ENCODE results near the gene BMF. TPM values are rescaled to one million over a fixed set of nuclear protein-coding genes. Genes with fewer than 3 reads are reported as not detected.

Gene BMF
- total and polyA plus RNA-seq, 5 donors from 2014 or later, result 0.86 to 8.2 (median 1.3) TPM

DNA sequence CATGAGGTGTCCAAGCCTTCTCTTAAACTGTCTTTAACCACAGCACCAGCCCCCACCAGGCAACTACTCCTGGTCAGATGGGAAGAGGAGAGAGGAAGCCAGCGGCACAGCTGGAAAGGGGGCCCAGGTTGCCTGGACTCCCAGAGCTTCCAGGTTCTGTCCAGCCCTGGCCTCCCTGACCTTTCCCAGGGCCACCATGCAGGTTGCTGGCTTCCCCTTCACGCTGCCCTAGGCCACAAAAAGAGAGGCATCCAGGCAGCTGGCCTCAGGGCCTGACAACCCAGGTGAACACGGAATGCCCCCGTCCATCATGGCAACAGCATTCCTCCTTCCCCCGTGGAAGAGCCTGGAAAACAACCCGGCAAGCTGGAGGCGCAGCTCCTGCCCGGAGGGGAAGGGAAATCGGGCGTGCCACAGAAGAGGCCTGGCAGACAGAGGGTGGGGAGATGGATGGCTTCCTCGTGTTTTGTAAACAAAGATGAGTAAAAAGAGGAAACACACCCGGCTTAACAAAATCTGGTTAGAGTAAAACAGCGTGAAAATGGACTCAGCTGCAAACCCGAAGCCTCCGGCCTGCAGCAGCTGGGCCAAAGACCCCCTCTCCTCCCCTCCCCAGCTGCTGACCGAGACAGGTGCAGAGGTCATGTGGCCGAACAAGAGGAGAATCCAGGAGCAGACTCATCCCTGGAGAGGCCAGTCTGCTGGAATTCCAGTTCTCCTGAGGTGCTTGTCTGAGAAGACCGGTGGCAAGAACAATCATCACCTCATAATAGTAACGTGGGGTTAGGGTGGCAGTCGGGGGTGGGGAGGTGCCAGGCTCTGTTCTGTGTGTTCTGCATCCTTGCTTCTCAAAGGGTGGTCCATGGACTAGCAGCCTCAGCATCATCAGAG is 15.5 kb downstream of the BMF start:
- ATAC-seq (ENCODE audit: low read depth in 2 of 2), result no peak
- Mint-ChIP-seq H3K4me1 (peaks cover 8 to 33% (median 15%) of the 10 kb centered on the region in 4 donors), H3K9me3 (no peaks in the 10 kb centered on the region), H3K36me3 (peaks cover 17% of the 10 kb centered on the region), H3K27me3 (no peaks in the 10 kb centered on the region), H3K27ac (peak overlapping the region in 1 of 3 donors; percentile 88), H3K4me3 (no peak overlapping the region)
- Histone ChIP-seq H3K36me3 (ENCODE audit: control insufficient read depth, insufficient read depth, low read length) (no peaks in the 10 kb centered on the region), H3K4me3 (ENCODE audit: low read depth, low read length) (no peak overlapping the region), H3K4me1 (ENCODE audit: control insufficient read depth, insufficient read depth, low read length, poor library complexity, severe bottlenecking) (peaks cover 6% of the 10 kb centered on the region), H3K27ac (ENCODE audit: insufficient read depth, low read length, poor library complexity, severe bottlenecking) (no peak overlapping the region), H3K9me3 (ENCODE audit: control insufficient read depth in 2 of 2, low read length in 2 of 2) (no peaks in the 10 kb centered on the region), H3K27me3 (ENCODE audit: control insufficient read depth, insufficient read depth, low read length) (no peaks in the 10 kb centered on the region)
- DNase-seq, result no peak

DNA sequence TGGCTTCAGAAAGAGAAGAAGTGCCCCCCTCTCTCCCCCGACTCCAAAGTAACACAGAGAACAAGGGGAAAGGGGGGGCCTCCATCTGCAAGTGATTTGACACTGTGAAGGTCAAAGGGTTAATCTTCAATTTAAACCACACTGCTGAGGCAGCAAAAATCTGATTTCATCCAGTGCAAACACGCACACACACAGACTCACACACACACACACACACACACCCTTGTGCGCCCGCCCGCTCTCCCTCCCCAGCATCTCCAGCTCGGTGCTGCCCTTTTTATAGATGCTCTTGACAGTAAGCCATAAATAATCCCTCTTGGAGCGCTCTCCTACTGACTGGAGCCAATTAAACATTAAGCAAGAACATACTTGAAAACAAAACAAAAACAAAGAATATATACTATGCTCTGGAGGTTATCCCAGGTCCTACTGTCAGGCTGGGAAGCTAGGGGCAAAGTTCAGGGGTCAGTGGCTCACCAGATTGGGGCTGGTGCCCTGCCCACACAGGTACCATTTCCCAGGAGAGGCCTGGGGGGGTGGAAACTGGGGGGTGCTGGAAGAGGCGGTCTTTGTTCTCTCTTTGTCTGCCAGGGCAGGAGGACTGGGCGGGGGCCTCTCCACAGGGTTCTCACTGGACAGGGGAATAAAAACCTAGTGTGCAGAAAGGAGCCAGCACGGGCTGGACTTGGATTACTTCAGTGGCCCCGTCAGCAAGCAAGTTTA is 16.3 kb downstream of the BMF start:
- no peak overlapping the region for H3K27ac ChIP-seq (ENCODE audit: insufficient read depth, low read length, poor library complexity, severe bottlenecking)
- H3K9me3 ChIP-seq (ENCODE audit: control insufficient read depth in 2 of 2, low read length in 2 of 2), result no peaks in the 10 kb centered on the region
- no peaks in the 10 kb centered on the region for H3K27me3 ChIP-seq (ENCODE audit: control insufficient read depth, insufficient read depth, low read length)
- Mint-ChIP-seq H3K4me3 (no peak overlapping the region), H3K27me3 (no peaks in the 10 kb centered on the region), H3K27ac (peak overlapping the region in 1 of 3 donors; percentile 18), H3K9me3 (no peaks in the 10 kb centered on the region), H3K4me1 (peaks cover 8 to 25% (median 14%) of the 10 kb centered on the region in 4 donors), H3K36me3 (peaks cover 17% of the 10 kb centered on the region)
- H3K36me3 ChIP-seq (ENCODE audit: control insufficient read depth, insufficient read depth, low read length), result no peaks in the 10 kb centered on the region
- H3K4me1 ChIP-seq (ENCODE audit: control insufficient read depth, insufficient read depth, low read length, poor library complexity, severe bottlenecking), result no peaks in the 10 kb centered on the region
- H3K4me3 ChIP-seq (ENCODE audit: low read depth, low read length), result no peak overlapping the region
- ATAC-seq (ENCODE audit: low read depth in 2 of 2), result no peak
- DNase-seq, result no peak

- ATAC-seq (ENCODE audit: low read depth in 2 of 2) (no peak), DNase-seq (no peak)
- H3K9me3 ChIP-seq (ENCODE audit: control insufficient read depth in 2 of 2, low read length in 2 of 2), result no peaks in the 10 kb centered on the region
- no peaks in the 10 kb centered on the region for H3K27me3 ChIP-seq (ENCODE audit: control insufficient read depth, insufficient read depth, low read length)
- Mint-ChIP-seq H3K27ac (no peak overlapping the region), H3K36me3 (peaks cover 17% of the 10 kb centered on the region), H3K27me3 (no peaks in the 10 kb centered on the region), H3K4me1 (peaks cover 8 to 20% (median 13%) of the 10 kb centered on the region in 4 donors), H3K9me3 (no peaks in the 10 kb centered on the region), H3K4me3 (no peak overlapping the region)
- H3K4me3 ChIP-seq (ENCODE audit: low read depth, low read length), result no peak overlapping the region
- no peaks in the 10 kb centered on the region for H3K4me1 ChIP-seq (ENCODE audit: control insufficient read depth, insufficient read depth, low read length, poor library complexity, severe bottlenecking)
- no peaks in the 10 kb centered on the region for H3K36me3 ChIP-seq (ENCODE audit: control insufficient read depth, insufficient read depth, low read length)
- H3K27ac ChIP-seq (ENCODE audit: insufficient read depth, low read length, poor library complexity, severe bottlenecking), result no peak overlapping the region
Observed at GRCh38 chr15:40091861-40092255, 16.8 kb downstream of the BMF start.

DNA sequence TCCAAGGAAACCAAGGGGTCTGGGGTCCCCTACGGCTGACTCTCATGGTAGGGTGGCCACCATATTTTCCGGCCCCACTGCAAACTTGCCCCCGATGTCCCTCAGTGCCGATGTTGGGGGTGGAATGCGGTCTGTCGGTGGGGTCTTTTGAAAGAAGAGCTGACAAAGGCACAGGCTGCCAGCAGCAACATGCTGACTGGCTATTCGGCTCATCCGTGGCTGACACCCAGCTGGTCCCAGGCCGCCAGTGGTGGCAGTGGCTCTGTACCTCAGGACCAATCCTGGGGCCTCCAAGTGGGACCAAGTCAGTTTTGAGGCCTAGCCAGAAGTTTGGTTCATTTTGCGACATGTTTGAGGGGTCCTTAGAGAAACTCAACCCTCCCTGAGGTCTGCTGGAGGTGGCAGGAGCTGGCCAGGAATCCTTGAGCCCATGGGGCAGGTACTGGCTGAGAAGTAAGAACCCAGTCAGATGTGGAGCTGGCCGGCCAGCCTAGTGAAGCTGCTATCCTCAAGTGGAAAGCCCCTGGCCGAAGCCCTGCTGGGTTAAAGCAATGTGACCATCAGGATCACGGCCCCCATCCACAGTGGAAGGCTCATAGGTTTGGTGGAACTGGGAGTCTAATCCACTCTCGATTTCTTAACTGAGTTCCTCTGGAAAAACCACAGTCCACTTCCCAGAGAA is 17.8 kb downstream of the BMF start:
- H3K36me3 Mint-ChIP-seq, result peaks cover 17% of the 10 kb centered on the region
- H3K36me3 ChIP-seq (ENCODE audit: control insufficient read depth, insufficient read depth, low read length), result no peaks in the 10 kb centered on the region
- no peak overlapping the region for H3K27ac Mint-ChIP-seq

DNA sequence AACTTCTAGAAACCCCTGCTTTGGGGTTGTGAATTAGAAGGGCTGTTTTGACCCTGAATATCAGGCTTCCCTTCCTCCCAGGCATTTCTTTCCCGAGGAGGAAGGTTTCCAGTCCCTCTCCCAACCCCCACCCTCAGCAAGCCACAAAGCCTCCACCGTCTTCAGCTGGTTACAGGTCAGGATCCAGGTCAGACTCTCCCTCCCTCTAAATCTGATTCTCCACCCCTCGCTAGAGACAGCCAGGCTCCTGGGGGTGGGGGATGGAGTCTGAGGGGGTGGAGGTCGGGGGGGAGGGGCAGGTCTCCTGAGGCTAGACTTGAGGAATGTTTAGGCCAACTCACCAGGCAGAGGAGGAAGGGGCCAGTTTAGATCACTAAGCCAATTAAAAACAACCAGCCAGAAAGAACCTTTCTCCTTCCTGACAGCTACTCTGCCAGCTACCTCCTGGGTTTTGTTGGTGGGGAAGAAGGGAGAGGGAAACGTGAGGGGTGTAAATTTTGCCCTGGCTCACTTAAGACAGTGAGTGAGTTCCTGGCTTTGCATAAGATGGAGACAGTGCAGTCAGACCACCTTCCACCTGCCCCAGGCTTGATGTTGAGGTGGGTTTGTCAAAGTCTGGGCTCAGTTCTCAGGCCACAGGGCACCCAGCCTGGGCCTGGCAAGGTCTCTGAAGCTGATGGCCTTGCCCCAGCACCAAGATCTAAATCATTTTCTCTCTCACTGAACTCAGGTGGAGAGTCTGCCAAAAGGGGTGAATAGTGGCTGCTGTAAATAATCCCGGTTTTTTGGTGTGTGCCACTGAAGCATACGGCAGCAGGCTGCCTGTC is 19.5 kb downstream of the BMF start:
- no peaks in the 10 kb centered on the region for H3K9me3 Mint-ChIP-seq
- ATAC-seq (ENCODE audit: low read depth in 2 of 2) (no peak), DNase-seq (no peak)
- H3K4me3 Mint-ChIP-seq, result no peak overlapping the region
- Histone ChIP-seq H3K27ac (ENCODE audit: insufficient read depth, low read length, poor library complexity, severe bottlenecking) (no peak overlapping the region), H3K9me3 (ENCODE audit: control insufficient read depth in 2 of 2, low read length in 2 of 2) (no peaks in the 10 kb centered on the region), H3K27me3 (ENCODE audit: control insufficient read depth, insufficient read depth, low read length) (no peaks in the 10 kb centered on the region), H3K36me3 (ENCODE audit: control insufficient read depth, insufficient read depth, low read length) (no peaks in the 10 kb centered on the region), H3K4me3 (ENCODE audit: low read depth, low read length) (no peak overlapping the region), H3K4me1 (ENCODE audit: control insufficient read depth, insufficient read depth, low read length, poor library complexity, severe bottlenecking) (no peaks in the 10 kb centered on the region)
- H3K27me3 Mint-ChIP-seq, result no peaks in the 10 kb centered on the region
- no peak overlapping the region for H3K27ac Mint-ChIP-seq
- H3K4me1 Mint-ChIP-seq, result no peaks in the 10 kb centered on the region
- peaks cover 14% of the 10 kb centered on the region for H3K36me3 Mint-ChIP-seq

More for the DNA sequence above, 17.8 kb downstream of the BMF start:
- H3K27me3 Mint-ChIP-seq, result no peaks in the 10 kb centered on the region
- Histone ChIP-seq H3K4me1 (ENCODE audit: control insufficient read depth, insufficient read depth, low read length, poor library complexity, severe bottlenecking) (no peaks in the 10 kb centered on the region), H3K4me3 (ENCODE audit: low read depth, low read length) (no peak overlapping the region), H3K27ac (ENCODE audit: insufficient read depth, low read length, poor library complexity, severe bottlenecking) (no peak overlapping the region), H3K27me3 (ENCODE audit: control insufficient read depth, insufficient read depth, low read length) (no peaks in the 10 kb centered on the region), H3K9me3 (ENCODE audit: control insufficient read depth in 2 of 2, low read length in 2 of 2) (no peaks in the 10 kb centered on the region)
- no peak overlapping the region for H3K4me3 Mint-ChIP-seq
- DNase-seq, result no peak
- no peaks in the 10 kb centered on the region for H3K9me3 Mint-ChIP-seq
- peaks cover 0 to 11% (median 5%) of the 10 kb centered on the region in 4 donors for H3K4me1 Mint-ChIP-seq
- ATAC-seq (ENCODE audit: low read depth in 2 of 2), result no peak

- H3K27me3 Mint-ChIP-seq, result peaks cover 5% of the 10 kb centered on the region
Observed at GRCh38 chr15:40087991-40088928, 20.4 kb downstream of the BMF start.

More at GRCh38 chr15:40087991-40088928, 20.4 kb downstream of the BMF start:
- ATAC-seq (ENCODE audit: low read depth in 2 of 2), result no peak
- Histone ChIP-seq H3K4me3 (ENCODE audit: low read depth, low read length) (no peak overlapping the region), H3K36me3 (ENCODE audit: control insufficient read depth, insufficient read depth, low read length) (no peaks in the 10 kb centered on the region), H3K9me3 (ENCODE audit: control insufficient read depth in 2 of 2, low read length in 2 of 2) (no peaks in the 10 kb centered on the region), H3K4me1 (ENCODE audit: control insufficient read depth, insufficient read depth, low read length, poor library complexity, severe bottlenecking) (no peaks in the 10 kb centered on the region), H3K27me3 (ENCODE audit: control insufficient read depth, insufficient read depth, low read length) (no peaks in the 10 kb centered on the region), H3K27ac (ENCODE audit: insufficient read depth, low read length, poor library complexity, severe bottlenecking) (no peak overlapping the region)
- Mint-ChIP-seq H3K27ac (no peak overlapping the region), H3K4me1 (peaks cover 0 to 4% (median 1%) of the 10 kb centered on the region in 4 donors), H3K4me3 (no peak overlapping the region), H3K36me3 (peaks cover 11% of the 10 kb centered on the region), H3K9me3 (no peaks in the 10 kb centered on the region)
- DNase-seq, result no peak

Measured in CD4-positive, CD25-positive, alpha-beta regulatory T cell (primary cell).